A673 (cell line): ENCODE results near the gene HEXD. TPM values are rescaled to one million over a fixed set of nuclear protein-coding genes. Genes with fewer than 3 reads are reported as not detected.

Experiments
- BruUV-seq: library from RNA; stranded (reverse); fragments of 400-500 nt; replicated peaks from 2 replicates; lab custom pipeline; 2021; lab: Mats Ljungman, UMichigan
- CTCF ChIA-PET: fragments of 300-600 bp; sonication (Branson Sonifier 250); formaldehyde crosslinking; loops from one replicate; lab custom pipeline; 2022; ENCODE audit warnings: antibody characterized with exemption; lab: Charles Lee
- POLR2A ChIA-PET: fragments of 300-600 bp; sonication (Branson Sonifier 250); formaldehyde crosslinking; loops from one replicate; lab custom pipeline; 2022; ENCODE audit warnings: antibody characterized with exemption; ENCODE audit not compliant: low non-redundant PET; lab: Charles Lee
- DNase-seq: peaks from one replicate; pipeline ENCODE4 v3.0.0-alpha.2; 2015; ENCODE audit warnings: low spot score
- H3K27ac ChIP-seq: fragments of 200-600 bp; sonication (generic); 2 replicates; pipeline ENCODE4 v1.5.1; 2016; ENCODE audit warnings: mixed run types, low read depth, mild to moderate bottlenecking, mixed read lengths, antibody characterized with exemption, low read length; ENCODE audit not compliant: poor library complexity, severe bottlenecking
- H3K27me3 ChIP-seq: fragments of 200-600 bp; sonication (generic); replicated peaks from 2 replicates; pipeline ENCODE4 v1.6.1; 2017; ENCODE audit warnings: mixed run types, low read depth, mild to moderate bottlenecking, mixed read lengths, antibody characterized with exemption, low read length; ENCODE audit not compliant: insufficient read depth, poor library complexity
- H3K36me3 ChIP-seq: fragments of 200-600 bp; sonication (generic); 2 replicates; pipeline ENCODE4 v1.6.1; 2016; ENCODE audit warnings: mixed run types, mild to moderate bottlenecking, mixed read lengths, antibody characterized with exemption, low read length; ENCODE audit not compliant: insufficient read depth, poor library complexity, severe bottlenecking
- H3K4me1 ChIP-seq: fragments of 200-600 bp; sonication (generic); 2 replicates; pipeline ENCODE4 v1.6.1; 2017; ENCODE audit warnings: mixed run types, mild to moderate bottlenecking, mixed read lengths, antibody characterized with exemption, low read length; ENCODE audit not compliant: insufficient read depth, poor library complexity, severe bottlenecking
- H3K4me3 ChIP-seq: fragments of 200-600 bp; sonication (generic); 2 replicates; pipeline ENCODE4 v1.5.1; 2016; ENCODE audit warnings: low read depth, mixed run types, mild to moderate bottlenecking, mixed read lengths, low read length; ENCODE audit not compliant: poor library complexity, severe bottlenecking
- H3K9me3 ChIP-seq: fragments of 200-600 bp; sonication (generic); 2 replicates; pipeline ENCODE4 v1.6.1; 2016; ENCODE audit warnings: mixed run types, low read depth, mild to moderate bottlenecking, mixed read lengths, antibody characterized with exemption, low read length; ENCODE audit not compliant: poor library complexity, severe bottlenecking
- EZH2 ChIP-seq: fragments of 200-600 bp; sonication (generic); IDR thresholded peaks from 2 replicates; pipeline ENCODE4 v1.6.1; 2017; ENCODE audit warnings: borderline replicate concordance, low read depth, mild to moderate bottlenecking, mixed read lengths, antibody characterized with exemption, low read length; ENCODE audit not compliant: poor library complexity, severe bottlenecking
- intact Hi-C: fragments of 100-400 bp; cut with micrococcal nuclease; formaldehyde crosslinking; loops from one replicate; pipeline ENCODE4 v1.10.0; 2022; ENCODE audit not compliant: unreplicated experiment
- total RNA-seq: library from RNA; stranded (reverse); gene quantifications from 2 replicates; pipeline ENCODE4 v1.2.3, GENCODE V29; 2021
- TF ChIP-seq, protein P1 (sequence below): fragments of 300-800, 200-600 bp; sonication (generic); conservative IDR thresholded peaks from 2 replicates; pipeline ENCODE4 v1.5.1; 2017; ENCODE audit warnings: low read depth, mild to moderate bottlenecking, antibody characterized with exemption, low read length, moderate library complexity, mixed read lengths

The HEXD gene
- total RNA-seq, 1 experiment from 2014 or later = 20.1 TPM

DNA sequence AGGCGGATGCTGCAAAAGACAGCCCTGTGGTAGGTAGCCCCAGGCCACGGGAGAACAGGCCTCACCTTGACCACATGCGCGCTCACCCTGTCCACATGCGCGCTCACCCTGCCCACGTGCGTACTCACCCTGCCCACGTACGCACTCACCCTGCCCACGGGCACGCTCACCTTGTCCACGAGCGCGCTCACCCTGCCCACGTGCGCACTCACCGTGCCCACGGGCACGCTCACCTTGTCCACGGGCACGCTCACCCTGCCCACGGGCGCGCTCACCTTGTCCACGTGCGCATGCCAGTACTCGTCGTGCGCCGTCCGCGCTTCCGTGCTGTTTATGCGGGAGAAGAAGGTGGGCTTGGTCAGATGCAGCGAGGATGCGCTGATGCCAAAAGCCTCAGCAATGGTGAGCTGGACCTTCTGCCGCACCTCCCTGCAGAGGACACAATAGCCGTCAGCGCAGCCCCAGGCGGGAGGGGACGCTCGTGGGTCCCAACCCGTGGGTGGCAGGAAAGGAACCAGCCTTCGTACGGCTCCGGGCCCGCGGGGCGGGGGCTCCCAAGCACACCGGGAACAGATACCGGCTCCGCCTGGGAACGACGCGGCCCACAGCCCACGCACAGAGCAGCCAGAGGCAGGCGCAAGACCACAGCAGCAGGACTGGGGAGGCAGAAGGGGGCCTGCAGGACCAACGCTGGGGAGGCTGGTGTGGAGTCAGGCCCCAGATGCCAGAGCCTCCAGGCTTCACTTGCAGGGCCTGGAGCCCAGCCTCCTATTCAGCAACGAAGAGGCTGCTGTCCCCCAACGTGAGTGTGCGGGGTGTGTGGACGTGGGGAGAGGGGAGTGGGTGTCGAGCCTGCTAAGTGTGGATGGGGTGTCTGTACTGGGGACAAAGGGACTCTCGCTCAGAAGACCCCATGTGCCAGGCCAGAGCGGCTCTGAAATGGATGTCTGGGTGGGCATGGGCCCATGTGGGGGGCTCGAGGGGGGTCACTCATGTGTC, 14.2 kb upstream of the HEXD start:
- TF ChIP-seq, protein P1, sequence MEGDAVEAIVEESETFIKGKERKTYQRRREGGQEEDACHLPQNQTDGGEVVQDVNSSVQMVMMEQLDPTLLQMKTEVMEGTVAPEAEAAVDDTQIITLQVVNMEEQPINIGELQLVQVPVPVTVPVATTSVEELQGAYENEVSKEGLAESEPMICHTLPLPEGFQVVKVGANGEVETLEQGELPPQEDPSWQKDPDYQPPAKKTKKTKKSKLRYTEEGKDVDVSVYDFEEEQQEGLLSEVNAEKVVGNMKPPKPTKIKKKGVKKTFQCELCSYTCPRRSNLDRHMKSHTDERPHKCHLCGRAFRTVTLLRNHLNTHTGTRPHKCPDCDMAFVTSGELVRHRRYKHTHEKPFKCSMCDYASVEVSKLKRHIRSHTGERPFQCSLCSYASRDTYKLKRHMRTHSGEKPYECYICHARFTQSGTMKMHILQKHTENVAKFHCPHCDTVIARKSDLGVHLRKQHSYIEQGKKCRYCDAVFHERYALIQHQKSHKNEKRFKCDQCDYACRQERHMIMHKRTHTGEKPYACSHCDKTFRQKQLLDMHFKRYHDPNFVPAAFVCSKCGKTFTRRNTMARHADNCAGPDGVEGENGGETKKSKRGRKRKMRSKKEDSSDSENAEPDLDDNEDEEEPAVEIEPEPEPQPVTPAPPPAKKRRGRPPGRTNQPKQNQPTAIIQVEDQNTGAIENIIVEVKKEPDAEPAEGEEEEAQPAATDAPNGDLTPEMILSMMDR = no peak
- TF ChIP-seq EZH2 = no peak
- H3K27me3 ChIP-seq = no peaks in the 10 kb centered on the region
- no peaks in the 10 kb centered on the region for H3K9me3 ChIP-seq
- H3K4me3 ChIP-seq = no peak overlapping the region
- ChIA-PET POLR2A (no interaction called here), CTCF (no interaction called here)
- H3K4me1 ChIP-seq = peaks cover 16% of the 10 kb centered on the region
- no peak overlapping the region for H3K27ac ChIP-seq
- peaks cover 3% of the 10 kb centered on the region for H3K36me3 ChIP-seq
- intact Hi-C loops = no loop called here
- no peak for DNase-seq
- BruUV-seq = no TSS peak

DNA sequence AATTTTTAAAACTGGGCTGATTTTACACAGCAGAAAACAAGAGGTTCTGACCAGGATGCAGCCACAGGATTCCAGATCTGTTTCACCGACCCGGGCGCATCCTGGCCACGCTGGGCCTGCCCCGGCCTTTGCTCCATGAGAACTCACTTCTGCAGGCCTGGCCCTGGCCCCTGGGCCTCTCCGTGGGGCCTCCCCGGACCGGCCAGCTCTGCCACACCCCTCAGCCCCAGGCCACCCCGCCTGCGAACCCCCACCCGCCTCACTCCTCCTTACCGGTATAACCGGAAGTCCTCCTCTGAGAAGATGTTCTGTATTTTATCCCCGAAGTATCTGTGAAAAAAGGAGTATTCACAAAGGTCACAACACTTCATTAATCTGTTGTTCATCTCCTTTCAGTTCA, 13.1 kb upstream of the HEXD start:
- no peak for TF ChIP-seq EZH2
- TF ChIP-seq, protein P1 = no peak
- POLR2A ChIA-PET = no interaction called here
- intact Hi-C loops = no loop called here
- BruUV-seq = no TSS peak
- Histone ChIP-seq H3K9me3 (no peaks in the 10 kb centered on the region), H3K27me3 (no peaks in the 10 kb centered on the region), H3K4me3 (no peak overlapping the region), H3K4me1 (peaks cover 5% of the 10 kb centered on the region), H3K36me3 (peaks cover 3% of the 10 kb centered on the region), H3K27ac (no peak overlapping the region)
- CTCF ChIA-PET = no interaction called here
- DNase-seq = no peak

DNA sequence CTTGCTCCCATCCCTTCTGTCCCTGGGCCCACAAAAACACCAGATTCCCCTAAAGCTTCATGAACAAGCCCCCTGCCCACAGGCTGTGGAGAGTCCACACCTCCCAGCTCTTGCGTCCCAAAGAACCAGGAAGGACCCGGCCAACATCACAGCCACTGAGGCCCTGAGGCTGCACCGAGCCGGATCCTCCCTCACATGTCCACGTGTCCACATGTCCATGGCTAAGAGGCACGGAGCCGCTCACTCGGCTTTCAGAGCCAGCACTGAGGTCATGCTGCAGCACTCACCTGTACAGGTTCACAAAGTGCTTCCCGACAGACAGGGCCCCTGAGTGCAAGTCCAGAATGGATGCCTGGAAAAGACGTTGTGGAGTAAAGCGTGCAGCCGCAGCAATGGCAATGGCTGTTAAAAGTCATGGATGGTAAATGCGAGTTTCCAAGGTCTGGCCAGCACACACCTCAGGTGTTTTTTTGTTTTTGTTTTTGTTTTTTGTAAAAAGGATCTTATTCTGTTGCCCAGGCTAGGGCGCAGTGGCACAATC, 11.9 kb upstream of the HEXD start:
- TF ChIP-seq, protein P1 = no peak
- TF ChIP-seq EZH2 = no peak
- ChIA-PET POLR2A (no interaction called here), CTCF (no interaction called here)
- DNase-seq = no peak
- H3K27ac ChIP-seq = no peak overlapping the region
- no TSS peak for BruUV-seq
- intact Hi-C loops = no loop called here
- H3K27me3 ChIP-seq = no peaks in the 10 kb centered on the region
- no peaks in the 10 kb centered on the region for H3K4me1 ChIP-seq
- H3K4me3 ChIP-seq = no peak overlapping the region
- H3K9me3 ChIP-seq = no peaks in the 10 kb centered on the region
- H3K36me3 ChIP-seq = peaks cover 3% of the 10 kb centered on the region
